Mesenteric fat pad (tissue), 1 donor: ENCODE results near the gene MAGI2. TPM values are rescaled to one million over a fixed set of nuclear protein-coding genes. Genes with fewer than 3 reads are reported as not detected.
"Not testable (repeated sequence)": the region's sequence is repeated elsewhere in the genome, so short reads cannot be mapped to it uniquely, and the experiment has no call there.

Source experiments
- DNase-seq: peaks from one replicate; pipeline ENCODE4 v3.0.0-alpha.2; 2020; ENCODE audit warnings: low spot score
- total RNA-seq: library from RNA; stranded (reverse); fragmentation: NEBNext Ultra II Directional; extraction: Animal tissue kit (Norgen Biotek cat#: 25700); gene quantifications from one replicate; pipeline ENCODE4 v1.2.1, GENCODE V29; 2021
- donor health status: DM: yes; HTN: yes; CAD: no.

Gene MAGI2
- total RNA-seq, 1 donor from 2014 or later = 9.7 TPM

DNA sequence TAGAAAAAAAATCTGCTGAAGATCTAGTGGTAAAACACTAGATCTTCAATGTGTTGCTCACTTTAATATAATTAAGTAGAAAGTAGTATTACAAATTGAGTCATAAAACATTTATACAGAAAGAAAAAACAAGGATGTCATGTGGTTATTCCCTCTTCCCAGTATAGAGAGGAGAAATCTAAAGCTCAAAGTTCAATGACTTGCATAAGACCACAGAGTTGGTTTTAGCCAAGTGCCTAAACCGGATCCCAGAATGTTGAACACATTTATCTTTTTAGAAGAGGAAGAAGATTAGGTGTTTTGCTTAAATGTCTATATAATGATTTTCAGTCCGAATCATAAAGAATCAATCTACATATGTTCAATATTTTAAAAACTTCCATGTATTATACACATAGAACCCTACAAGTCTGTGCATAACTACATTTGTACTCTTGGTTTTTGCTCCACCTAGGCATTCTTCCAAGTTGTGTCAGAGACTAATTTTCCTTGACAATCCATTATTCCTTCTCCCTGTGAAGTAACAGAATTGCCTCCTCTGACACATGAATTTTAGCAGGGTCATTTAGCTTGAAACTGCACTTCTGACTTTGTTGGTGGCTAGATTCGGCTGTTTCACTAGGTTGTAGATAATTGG, 389.2 kb downstream of the MAGI2 start:
- no peak for DNase-seq

DNA sequence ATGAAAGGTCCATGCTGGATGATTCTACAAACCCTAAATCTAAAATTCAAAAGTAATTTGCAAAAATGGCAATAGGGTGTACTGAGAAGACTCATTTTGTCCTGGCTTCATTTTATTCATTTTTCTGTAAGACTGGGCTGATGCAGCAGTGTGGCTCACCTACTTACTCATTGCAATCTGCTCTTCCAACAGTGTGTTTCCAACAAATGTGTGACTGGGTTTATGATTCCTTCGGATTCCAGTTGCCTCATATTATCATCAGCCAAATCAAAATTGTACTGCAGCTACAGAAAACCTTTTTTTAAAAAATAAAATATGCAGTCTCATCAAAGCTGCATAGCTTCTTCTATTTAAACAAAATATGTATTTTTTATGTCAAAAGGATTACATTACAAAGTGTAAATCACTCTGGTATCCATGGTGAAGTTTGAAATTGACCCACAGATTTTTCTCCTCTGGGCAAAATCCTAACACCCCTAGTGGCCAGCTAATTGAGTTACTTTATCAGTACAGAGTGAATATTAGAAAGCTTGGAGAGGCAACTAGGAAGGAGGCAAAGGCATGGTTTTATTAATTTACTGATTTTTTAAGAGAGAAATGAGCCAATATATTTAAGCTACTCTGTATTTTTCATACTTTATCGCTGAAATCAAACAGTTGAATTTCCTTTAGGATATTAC, 390.3 kb downstream of the MAGI2 start:
- no peak for DNase-seq

DNA sequence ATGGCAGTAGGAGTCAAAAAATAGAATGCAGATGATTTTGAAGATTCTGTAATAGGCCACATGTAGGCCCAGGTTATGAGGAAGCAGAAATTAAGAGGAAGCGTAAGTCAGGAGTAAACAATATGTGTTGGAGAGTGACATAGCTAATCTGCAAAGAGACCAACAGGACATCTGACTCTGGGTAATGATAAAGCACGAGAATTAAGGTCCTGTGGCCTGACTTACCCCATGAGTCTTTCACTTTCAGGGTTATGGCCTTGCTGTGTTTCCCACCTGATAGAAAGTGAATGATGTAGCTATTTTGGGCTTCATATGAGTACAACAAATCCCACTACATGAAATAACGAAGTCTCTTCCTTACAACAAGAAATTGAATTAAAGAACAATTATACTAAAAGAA, 393.0 kb downstream of the MAGI2 start:
- DNase-seq = no peak

DNA sequence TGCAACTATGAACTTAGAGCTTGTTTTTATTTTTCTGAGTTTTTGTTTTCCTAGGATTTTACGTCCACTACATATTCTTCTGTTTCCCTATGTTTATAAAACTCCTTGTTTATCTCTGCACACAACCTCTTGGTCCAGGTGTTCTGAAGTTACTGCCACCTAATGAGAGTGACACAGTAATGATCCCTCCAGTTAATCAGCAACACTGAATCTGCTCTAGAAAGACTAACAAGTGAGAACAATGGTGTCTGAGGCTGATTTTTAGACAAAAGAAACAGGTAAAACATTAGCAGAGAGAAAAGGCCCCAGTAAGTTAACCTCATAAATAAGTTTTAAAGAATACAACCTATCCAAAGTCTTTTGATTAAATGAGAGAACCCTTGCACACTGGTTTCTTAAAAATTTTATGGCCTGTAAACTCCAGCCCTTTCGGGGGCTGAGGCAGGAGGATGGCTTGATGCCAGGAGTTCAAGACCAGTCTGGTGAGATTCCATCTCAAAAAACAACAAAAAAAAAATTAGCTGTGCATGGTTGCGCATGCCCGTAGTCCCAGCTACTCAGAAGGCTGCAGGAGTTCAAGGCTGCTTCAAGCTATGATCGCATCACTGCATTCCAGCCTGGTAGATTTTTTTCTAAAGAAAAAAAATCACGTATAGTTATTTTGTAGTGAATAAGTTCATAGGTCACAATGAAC, 397.6 kb downstream of the MAGI2 start:
- no peak for DNase-seq

DNA sequence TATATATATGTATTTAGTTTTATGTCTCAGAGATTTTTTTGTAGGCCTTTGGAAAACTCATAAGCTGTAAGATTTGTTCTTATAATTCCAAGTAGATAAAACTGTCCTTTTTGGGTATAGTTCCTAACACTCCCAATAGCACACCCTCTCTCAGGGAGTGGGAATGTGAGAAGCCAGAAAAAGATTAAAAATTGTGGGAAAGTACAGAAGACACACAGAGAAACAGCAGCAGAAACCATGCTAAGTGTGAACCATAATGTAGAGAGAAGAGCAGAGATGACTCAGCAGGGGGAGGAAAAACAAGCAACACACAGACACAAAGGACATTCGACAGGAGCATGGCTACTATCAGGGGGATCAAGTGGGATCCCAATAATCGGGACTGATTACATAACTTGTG, 401.6 kb downstream of the MAGI2 start:
- DNase-seq = no peak

DNA sequence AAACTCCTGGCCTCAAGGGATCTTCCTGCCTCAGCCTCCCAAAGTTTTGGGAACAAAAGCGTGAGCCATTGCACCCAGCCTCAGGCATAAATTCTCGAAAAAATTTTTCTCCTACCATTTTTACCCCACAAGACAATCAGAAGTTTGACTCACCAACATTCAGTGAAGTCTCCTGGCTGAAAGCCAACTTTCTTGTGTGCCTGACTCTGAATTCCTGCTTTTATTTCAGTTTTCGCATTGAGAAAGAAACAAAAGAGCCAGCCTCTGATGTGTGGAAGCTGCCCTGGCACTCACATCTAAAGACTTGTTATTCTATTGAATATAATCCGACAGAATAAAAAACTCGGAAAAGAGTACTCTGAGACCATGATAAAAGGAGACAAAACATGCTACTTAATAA, 402.9 kb downstream of the MAGI2 start:
- DNase-seq = no peak

DNA sequence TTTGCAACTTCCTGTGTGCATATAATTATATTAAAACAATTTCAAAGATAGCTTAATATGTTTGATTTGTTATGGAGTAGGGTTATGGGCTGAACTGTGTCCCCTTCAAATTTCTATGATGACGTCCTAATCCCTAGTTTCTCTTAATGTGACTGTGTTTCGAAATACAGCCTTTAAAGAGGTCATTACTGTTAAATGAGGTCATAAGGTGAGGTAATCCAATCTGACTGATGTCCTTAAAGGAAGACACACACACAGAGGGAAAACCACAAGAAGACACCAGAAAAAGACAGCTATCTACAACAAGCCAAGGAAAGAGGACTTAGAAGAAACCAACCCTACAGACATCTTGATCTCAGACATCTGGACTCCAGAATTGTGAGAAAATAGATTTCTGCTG, 407.4 kb downstream of the MAGI2 start:
- DNase-seq = no peak

DNA sequence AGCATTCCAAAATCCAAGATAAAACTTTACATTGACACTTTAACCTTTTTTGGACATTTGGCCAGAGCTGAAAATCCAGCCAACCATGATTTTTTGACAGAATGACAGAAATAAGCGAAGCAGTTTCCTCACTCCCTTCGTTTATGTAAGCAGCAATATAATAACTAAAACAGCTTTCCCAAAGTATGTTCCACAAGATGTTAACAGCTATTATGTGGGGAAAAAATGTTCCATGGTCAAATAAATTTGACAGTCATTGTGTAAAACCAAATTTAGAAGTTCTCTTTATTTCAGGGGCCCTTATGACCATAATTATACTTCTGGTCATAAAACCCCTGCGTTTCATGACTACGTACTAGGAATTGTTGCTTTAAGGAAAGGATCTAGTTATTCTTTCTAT, 416.5 kb downstream of the MAGI2 start:
- DNase-seq = no peak

DNA sequence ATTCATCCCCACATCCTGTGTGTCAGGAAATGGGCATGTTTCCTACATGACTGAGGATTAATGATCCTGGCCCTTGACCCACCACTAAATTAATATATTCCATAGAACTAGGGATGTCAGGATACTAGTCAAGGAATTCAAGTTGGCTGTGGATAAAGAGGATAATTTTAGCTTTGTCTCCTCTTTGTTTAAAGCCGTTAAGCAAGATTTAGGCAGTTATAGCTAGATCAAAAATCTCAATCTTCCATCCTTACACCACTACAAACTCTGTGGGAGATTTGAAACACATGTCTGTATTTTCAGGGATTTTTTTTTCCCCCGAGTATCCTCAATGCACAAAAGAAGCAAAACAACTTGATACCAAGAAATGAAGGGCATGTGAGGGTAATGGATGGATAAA, 417.1 kb downstream of the MAGI2 start:
- no peak for DNase-seq

DNA sequence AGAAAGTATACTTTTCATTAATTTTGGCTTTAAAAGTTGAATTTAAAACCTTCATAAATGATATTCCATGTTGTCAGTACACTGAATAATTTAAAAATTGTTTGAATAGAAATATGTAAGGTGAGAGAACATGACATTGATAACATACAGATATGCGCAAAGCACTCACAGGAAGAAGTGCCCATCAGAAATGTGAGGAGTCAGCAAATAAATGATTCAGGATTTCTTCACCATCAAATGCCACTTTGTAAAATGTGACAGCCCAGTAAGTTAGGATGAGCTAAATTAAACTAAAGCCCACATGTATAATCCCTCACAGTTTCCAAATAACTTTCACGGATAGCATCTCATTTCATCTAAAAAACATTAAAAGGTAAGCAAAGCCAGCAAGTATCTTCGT, 417.6 kb downstream of the MAGI2 start:
- DNase-seq = no peak

DNA sequence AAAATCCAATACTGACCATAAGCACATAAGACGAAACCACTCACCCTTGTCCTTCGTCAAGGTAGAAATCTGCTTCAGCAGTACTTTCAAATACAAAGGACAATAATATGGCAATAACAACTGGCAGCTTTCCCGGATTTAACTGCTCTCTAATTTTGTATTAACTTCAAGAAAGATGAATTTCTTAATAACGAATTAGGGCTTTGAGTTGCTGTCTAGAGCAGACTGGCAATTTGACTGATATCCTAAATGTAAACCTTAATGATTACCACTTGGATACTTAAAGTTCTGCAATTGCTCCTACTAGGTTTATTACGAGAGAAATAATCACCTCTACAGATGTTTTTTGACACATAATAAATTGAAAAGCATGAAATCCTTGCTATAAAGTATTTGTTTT, 418.7 kb downstream of the MAGI2 start:
- DNase-seq = no peak

DNA sequence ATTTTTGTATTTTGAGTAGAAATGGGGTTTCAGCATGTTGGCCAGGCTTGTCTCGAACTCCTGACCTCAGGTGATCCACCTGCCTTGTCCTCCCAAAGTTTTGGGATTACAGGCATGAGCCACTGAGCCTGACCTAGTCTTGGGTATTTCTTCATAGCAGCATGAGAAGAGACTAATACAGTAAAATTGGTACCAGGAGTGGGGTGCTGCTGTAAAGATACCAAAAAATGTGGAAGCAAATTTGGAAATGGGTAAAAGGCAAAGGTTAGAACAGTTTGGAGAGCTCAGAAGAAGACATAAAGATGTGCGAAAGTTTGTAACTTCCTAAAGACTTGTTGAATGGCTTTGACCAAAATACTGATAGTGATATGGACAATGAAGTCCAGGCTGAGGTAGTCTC, 433.8 kb downstream of the MAGI2 start:
- not testable (repeated sequence) for DNase-seq

DNA sequence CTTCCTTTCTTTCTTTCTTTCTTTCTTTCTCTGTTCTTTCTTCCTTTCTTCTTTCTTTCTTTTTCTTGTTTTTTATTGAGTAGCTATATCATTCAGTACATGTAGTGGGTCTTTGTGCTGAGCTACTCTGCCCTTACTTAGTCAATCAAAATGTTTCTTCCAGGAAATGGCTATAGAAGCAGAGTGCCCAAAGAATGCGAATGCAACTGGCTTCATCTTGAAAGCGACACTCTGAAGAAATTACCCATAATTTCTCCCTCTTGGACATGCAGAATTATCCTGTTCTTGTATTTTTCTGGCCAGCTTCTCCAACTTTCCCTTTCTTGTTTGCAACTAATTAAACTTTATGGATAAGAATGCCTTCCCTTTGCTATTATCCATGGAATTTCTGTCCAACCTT, 441.5 kb downstream of the MAGI2 start:
- DNase-seq = no peak

DNA sequence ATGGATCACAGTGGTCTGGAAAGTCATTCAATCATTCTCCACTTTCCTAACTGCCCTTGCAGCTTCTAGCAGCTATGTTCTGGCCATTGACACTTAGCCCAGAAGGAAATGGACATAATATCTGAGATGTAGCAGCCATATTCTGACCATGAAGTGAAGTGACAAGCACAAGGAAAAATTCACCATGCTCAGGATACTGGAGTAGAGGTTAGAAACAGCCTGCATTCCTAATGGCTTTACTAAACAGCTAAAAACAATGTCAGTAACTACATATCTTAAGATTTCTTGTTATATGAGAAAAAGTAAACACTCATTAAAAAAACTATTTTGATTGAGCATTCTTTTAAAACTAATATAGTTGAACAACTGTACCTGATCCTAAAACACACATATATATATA, 443.8 kb downstream of the MAGI2 start:
- no peak for DNase-seq

DNA sequence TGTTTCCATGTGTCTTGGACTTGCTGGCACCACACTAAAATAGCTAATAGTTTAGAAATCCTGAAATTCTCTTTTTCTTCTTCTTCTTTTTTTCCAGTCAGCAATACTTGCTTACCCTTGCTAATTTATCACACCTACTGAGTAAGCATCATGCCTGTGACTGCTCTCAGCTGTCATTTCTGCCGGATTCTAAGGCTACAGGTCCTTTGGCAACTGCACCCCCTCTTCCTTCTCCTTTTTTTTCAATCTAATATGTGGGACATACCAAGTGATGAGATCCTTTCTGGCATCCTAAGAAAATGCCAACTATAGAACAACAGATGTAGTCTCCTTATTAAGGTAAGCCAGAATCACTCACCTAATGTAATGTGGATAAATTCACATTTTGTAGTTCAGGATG, 444.7 kb downstream of the MAGI2 start:
- no peak for DNase-seq

DNA sequence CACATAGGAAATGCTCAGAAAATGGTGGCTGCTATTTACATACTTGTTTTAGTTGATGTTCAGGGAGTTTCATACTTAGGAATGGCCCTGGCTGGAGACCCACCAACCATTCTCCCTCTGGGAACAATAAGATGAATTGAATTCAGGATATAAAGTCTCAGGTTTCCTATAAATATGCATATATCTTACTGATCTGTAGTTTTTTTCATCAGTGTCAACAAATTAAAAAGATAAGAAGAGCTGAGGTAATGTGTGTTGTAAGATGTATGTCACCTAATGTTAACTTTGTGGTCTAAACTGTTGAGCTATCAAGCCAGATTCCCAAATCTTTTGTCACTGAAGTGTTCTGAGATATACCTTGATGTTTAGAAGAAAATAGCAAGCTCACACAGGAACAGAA, 457.5 kb downstream of the MAGI2 start:
- no peak for DNase-seq

DNA sequence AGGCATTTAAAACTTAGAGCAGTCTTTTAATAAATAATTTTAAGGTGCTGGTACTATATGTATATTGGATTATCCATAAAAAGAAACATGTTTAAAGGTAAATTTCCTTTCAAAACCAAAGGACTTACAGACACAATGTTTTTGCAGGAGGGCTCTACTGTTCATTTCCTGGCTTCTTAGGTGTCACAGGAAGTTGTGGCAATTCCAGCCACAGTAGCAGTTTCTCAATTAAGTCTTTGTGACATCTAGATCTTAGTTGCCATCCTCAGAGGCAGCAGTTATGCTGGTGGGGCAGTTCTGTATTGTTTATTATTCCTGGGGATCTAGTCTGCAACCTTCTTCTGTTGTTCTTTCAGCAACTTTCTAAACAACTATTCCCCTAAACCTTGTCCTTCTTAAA, 460.1 kb downstream of the MAGI2 start:
- DNase-seq = no peak

DNA sequence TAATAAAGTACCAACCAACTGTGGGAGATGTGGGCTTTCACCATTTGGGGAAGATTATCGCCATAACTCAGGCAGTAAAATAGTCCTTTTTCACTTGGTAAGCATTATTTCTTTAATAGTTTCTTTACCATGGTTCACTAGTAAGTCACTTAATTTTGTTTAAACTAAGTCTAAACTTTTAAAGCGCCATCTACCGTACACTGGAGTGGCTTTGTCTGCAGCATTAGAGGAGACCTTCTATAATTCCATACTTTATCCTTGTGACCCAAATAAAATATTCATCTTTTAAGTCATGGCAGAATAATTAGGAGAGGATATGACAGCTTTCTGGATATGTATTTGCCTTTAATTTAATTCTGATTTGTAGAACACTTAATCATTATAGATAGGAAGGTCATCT, 468.0 kb downstream of the MAGI2 start:
- no peak for DNase-seq

DNA sequence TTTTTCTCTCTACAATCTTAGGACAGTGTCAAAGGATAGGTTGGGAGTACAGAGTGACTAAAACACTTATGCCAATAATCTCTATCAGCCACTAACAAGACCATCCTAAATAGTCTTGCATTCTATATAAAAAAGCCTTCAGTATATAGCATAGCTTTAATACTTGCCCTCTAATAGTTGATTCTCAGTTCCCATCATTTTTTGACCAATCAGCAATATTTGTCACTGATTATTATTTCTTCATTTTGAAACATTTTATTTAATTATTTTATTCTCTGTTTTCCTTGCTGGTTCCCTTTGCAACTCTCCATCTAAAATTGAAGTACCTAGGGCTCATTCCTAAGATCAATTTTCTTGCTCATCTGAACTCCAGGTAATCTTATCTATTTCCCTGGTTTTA, 470.0 kb downstream of the MAGI2 start:
- DNase-seq = no peak

DNA sequence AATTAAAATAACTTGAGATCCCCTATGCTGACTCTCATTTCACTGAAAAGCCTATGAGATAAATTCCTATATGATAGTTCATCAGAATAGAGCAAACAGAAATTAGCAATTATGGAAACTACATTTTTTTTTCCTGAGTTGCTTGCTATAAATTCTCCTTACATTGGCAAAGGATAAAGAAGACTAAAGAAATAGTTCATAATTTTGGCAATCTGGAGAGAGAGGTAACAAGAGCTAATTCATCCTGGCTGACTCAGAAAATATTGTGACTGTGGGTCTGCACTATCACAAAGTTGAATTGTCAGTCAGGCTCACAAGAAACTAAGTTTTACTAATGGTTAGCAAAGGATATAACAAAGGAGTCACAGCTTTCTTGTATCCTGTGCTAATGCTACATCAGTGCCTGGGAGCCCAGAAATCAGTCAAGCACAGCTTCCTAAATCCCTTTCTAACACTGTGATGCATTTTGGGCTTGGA, 483.0 kb downstream of the MAGI2 start:
- no peak for DNase-seq

DNA sequence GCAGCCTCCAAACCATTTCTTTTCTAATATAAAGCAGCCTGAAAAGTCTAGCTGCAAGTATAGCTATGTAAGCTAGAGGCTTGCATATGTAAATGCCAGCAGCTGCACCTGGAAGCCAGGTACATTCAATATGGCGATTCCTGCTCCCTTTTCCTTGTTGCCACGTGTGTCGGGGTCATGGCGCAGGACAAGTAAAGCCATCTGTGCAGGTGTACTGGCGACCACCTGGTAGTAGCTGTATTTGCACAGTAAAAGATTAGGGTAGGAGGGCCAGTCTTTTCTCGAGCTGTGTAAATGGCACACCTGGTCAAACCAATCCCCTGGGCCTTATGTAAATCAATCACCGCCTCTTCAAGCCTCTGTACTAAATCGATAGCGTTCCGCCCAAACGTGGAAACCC, 484.5 kb downstream of the MAGI2 start:
- DNase-seq = no peak

DNA sequence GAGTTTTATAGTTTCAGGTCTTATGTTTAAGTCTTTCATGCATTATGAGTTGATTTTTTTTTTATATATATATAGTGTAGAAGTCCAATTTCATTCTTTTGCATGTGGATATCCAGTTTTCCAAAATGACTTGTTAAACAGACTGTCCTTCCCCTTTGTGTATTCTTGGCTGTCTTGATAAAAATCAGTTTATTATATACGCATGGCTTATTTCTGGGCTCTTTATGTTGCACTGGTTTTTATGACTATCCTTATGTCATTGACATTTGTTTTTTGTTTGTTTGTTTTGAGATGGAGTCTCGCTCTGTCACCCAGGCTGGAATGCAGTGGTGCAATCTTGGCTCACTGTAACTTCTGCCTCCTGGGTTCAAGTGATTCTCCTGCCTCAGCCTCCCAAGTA, 485.9 kb downstream of the MAGI2 start:
- DNase-seq = not testable (repeated sequence)

DNA sequence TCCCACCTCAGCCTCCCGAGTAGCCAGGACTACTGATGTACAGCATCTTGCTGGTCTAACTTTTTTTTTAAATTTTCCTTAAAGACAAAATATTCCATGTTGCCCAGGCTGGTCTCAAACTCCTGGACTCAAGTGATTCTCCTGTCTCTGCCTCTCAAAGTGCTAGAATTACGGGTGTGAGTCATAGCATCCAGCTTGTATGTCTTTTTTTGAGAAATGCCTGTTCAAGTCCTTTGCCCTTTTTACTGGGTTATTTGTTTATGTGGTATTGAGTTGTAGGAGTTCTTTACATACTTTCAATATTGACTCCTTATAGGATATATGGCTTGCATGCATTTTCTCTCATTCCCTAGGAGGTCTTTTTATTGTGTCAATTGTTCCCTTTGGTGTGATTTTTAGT, 486.4 kb downstream of the MAGI2 start:
- no peak for DNase-seq
